Neural cell (in vitro differentiated cells): Measurements from ENCODE around the gene IL20RB.

Experiments
- EP300 ChIP-seq: fragments of 450-650 bp; conservative IDR thresholded peaks from 2 replicates; pipeline ENCODE4 v1.6.1; 2014; ENCODE audit warnings: antibody characterized with exemption, mild to moderate bottlenecking, moderate library complexity; ENCODE audit not compliant: poor library complexity, severe bottlenecking
- EZH2 ChIP-seq: fragments of 200-600, 300-800 bp; shearing (Covaris generic), sonication (generic); IDR thresholded peaks from 2 replicates; pipeline ENCODE4 v1.6.1; 2014; ENCODE audit warnings: antibody characterized with exemption, low read length, borderline replicate concordance, mild to moderate bottlenecking; ENCODE audit not compliant: insufficient read depth, poor library complexity, severe bottlenecking
- MXI1 ChIP-seq: fragments of 450-650 bp; conservative IDR thresholded peaks from 2 replicates; pipeline ENCODE4 v1.6.1; 2014; ENCODE audit warnings: antibody characterized with exemption, mild to moderate bottlenecking; ENCODE audit not compliant: poor library complexity, severe bottlenecking
- POLR2AphosphoS5 ChIP-seq: IDR thresholded peaks from 2 replicates; pipeline ENCODE4 v1.6.1; 2012
- RAD21 ChIP-seq: fragments of 450-650 bp; conservative IDR thresholded peaks from 2 replicates; pipeline ENCODE4 v1.6.1; 2014; ENCODE audit warnings: antibody characterized with exemption, mild to moderate bottlenecking, moderate library complexity
- SMC3 ChIP-seq: fragments of 450-650 bp; conservative IDR thresholded peaks from 2 replicates; pipeline ENCODE4 v1.6.1; 2014; ENCODE audit warnings: antibody characterized with exemption, mild to moderate bottlenecking, moderate library complexity; ENCODE audit not compliant: poor library complexity
- TAF1 ChIP-seq: IDR thresholded peaks from 2 replicates; pipeline ENCODE4 v1.6.1; 2012; ENCODE audit warnings: low read depth
- TF ChIP-seq, protein P1 (sequence below): fragments of 450-650 bp; IDR thresholded peaks from 2 replicates; pipeline ENCODE4 v1.5.1; 2014; ENCODE audit warnings: antibody characterized with exemption, mild to moderate bottlenecking, moderate library complexity; ENCODE audit not compliant: poor library complexity, severe bottlenecking
- TF ChIP-seq, protein P2 (sequence below): IDR thresholded peaks from 2 replicates; pipeline ENCODE4 v1.6.1; 2012; ENCODE audit warnings: borderline replicate concordance

DNA sequence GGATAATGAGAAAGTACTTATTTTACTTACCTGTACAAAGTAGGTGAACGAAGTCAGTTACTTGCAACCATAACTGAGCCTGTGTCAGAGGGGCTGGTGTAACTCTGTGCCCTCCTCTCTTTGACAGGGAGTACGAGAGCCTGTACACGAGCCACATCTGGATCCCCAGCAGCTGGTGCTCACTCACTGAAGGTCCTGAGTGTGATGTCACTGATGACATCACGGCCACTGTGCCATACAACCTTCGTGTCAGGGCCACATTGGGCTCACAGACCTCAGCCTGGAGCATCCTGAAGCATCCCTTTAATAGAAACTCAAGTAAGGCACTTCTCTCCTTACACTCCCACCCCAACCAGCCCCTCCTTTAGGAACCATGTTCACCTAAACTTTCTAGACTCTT, 24.2 kb downstream of the IL20RB start:
- TF ChIP-seq EZH2 (no peak), TAF1 (no peak), EP300 (no peak), SMC3 (no peak), POLR2AphosphoS5 (no peak), RAD21 (no peak), MXI1 (no peak)
- TF ChIP-seq, protein P1, sequence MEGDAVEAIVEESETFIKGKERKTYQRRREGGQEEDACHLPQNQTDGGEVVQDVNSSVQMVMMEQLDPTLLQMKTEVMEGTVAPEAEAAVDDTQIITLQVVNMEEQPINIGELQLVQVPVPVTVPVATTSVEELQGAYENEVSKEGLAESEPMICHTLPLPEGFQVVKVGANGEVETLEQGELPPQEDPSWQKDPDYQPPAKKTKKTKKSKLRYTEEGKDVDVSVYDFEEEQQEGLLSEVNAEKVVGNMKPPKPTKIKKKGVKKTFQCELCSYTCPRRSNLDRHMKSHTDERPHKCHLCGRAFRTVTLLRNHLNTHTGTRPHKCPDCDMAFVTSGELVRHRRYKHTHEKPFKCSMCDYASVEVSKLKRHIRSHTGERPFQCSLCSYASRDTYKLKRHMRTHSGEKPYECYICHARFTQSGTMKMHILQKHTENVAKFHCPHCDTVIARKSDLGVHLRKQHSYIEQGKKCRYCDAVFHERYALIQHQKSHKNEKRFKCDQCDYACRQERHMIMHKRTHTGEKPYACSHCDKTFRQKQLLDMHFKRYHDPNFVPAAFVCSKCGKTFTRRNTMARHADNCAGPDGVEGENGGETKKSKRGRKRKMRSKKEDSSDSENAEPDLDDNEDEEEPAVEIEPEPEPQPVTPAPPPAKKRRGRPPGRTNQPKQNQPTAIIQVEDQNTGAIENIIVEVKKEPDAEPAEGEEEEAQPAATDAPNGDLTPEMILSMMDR = no peak
- TF ChIP-seq, protein P2, sequence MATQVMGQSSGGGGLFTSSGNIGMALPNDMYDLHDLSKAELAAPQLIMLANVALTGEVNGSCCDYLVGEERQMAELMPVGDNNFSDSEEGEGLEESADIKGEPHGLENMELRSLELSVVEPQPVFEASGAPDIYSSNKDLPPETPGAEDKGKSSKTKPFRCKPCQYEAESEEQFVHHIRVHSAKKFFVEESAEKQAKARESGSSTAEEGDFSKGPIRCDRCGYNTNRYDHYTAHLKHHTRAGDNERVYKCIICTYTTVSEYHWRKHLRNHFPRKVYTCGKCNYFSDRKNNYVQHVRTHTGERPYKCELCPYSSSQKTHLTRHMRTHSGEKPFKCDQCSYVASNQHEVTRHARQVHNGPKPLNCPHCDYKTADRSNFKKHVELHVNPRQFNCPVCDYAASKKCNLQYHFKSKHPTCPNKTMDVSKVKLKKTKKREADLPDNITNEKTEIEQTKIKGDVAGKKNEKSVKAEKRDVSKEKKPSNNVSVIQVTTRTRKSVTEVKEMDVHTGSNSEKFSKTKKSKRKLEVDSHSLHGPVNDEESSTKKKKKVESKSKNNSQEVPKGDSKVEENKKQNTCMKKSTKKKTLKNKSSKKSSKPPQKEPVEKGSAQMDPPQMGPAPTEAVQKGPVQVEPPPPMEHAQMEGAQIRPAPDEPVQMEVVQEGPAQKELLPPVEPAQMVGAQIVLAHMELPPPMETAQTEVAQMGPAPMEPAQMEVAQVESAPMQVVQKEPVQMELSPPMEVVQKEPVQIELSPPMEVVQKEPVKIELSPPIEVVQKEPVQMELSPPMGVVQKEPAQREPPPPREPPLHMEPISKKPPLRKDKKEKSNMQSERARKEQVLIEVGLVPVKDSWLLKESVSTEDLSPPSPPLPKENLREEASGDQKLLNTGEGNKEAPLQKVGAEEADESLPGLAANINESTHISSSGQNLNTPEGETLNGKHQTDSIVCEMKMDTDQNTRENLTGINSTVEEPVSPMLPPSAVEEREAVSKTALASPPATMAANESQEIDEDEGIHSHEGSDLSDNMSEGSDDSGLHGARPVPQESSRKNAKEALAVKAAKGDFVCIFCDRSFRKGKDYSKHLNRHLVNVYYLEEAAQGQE = no peak
